Heart right ventricle (tissue), 16 donors: ENCODE measurements around the gene OMP. TPM values are rescaled to one million over a fixed set of nuclear protein-coding genes. Genes with fewer than 3 reads are reported as not detected.

Source experiments
- ATAC-seq, 8 donors: fragments of 200-7000 bp; cut with Tn5 transposase; one replicate each; pipeline ENCODE4 v1.9.1; 2020; ENCODE audit warnings: mild to moderate bottlenecking in 8 of 8, moderate library complexity in 8 of 8, moderate number of reproducible peaks in 1 of 8
- DNase-seq, 2 donors: peaks; one replicate each; pipeline ENCODE4 v3.0.0-alpha.2; 2020
- H3K27ac ChIP-seq, 10 donors: fragments of 200-600 bp; sonication (generic) in 2 of 10; one replicate each; pipeline versions ENCODE4 v1.5.0 to v1.8.0; 2020 to 2022; ENCODE audit warnings: mild to moderate bottlenecking in 3 of 10
- H3K27me3 ChIP-seq, 7 donors: fragments of 200-600 bp; one replicate each; pipeline ENCODE4 v1.8.0; 2021 to 2022; ENCODE audit warnings: mild to moderate bottlenecking in 2 of 7
- H3K36me3 ChIP-seq, 9 donors: fragments of 200-600 bp; sonication (generic) in 1 of 9; one replicate each; pipeline versions ENCODE4 v1.5.0 to v1.8.0; 2020 to 2022; ENCODE audit warnings: mild to moderate bottlenecking in 2 of 9
- H3K4me1 ChIP-seq, 9 donors: fragments of 200-600 bp; sonication (generic) in 1 of 9; one replicate each; pipeline versions ENCODE4 v1.5.0 to v1.8.0; 2020 to 2022; ENCODE audit warnings: mild to moderate bottlenecking in 4 of 9
- H3K4me3 ChIP-seq, 10 donors: fragments of 200-600 bp; sonication (generic) in 2 of 10; one replicate each; pipeline versions ENCODE4 v1.5.0 to v1.8.0; 2020 to 2022; ENCODE audit warnings: mild to moderate bottlenecking in 7 of 10, moderate library complexity in 2 of 10
- H3K9me3 ChIP-seq, 11 donors: fragments of 200-600 bp in 10 of 11; sonication (generic) in 2 of 11; one replicate each; pipeline versions ENCODE4 v1.5.0 to v1.8.0; 2013 to 2022; ENCODE audit warnings: mild to moderate bottlenecking in 2 of 11, control low read depth in 1 of 11, moderate library complexity in 1 of 11
- WGBS, 2 donors: extraction: QIAGEN DNeasy Blood & Tissue Kit; methylation state at CpG; one replicate each; pipeline ENCODE4 v1.1.7; 2013; ENCODE audit warnings: inconsistent platforms in 1 of 2; 5-methylcytosine and 5-hydroxymethylcytosine counted together
- intact Hi-C, 10 donors: fragments of 100-400 bp; cut with DNase I; formaldehyde crosslinking; loops; one replicate each; pipeline versions ENCODE4 v1.11.1 to v1.14.2; 2022
- polyA plus RNA-seq, 2 donors: library from polyadenylated mRNA; stranded (reverse); fragments of 200-250 nt; gene quantifications; one replicate each; pipeline ENCODE4 v1.2.3, GENCODE V29; 2013
- total RNA-seq, 10 donors: library from RNA; stranded (reverse); fragmentation: NEBNext Ultra II Directional in 3 of 10; extraction: Animal tissue kit (Norgen Biotek cat#: 25700) in 3 of 10; gene quantifications; one replicate each; pipeline versions ENCODE4 v1.2.1 to v1.2.4, GENCODE V29; 2021 to 2023
- TF ChIP-seq, protein P1 (sequence below), 9 donors: fragments of 200-600 bp; sonication (generic) in 2 of 9; IDR thresholded peaks; one replicate each; pipeline versions ENCODE4 v1.5.0 to v1.8.0; 2021 to 2022; ENCODE audit warnings: antibody characterized with exemption in 9 of 9, mild to moderate bottlenecking in 5 of 9, moderate library complexity in 1 of 9
- donor health status: Arrhythmogenic right ventricular cardiomyopathy.
- donor health status: ischemic (EF 13 %, LVEDD 7.1; RV severe dilation, severe dysfunction).
- donor health status: healthy with polysubstance abuse.
- donor health status: DM: no; HTN: yes; CAD: no.
- donor health status: DM: no; HTN: no; CAD: no.
- donor health status: ischemic (EF 25% LVEDD 6.9; RV normal size, moderate dysfunction).
- donor health status: ischemic (EF 25% LVEDD 5.7; RV mildly dilated, moderate dysfunction).
- donor health status: healthy.
- donor health status: DM: yes; HTN: yes; CAD: no.
- donor health status: Ischemic cardiomyopathy.
- donor health status: ischemic (EF 35%, LVEDD 5.7; RV mildly dilated, moderate dysfunction).
- donor health status: nonischemic (EF 11% LVEDD 7.7; RV severe dilation, severe dysfunction).
- donor health status: DM: yes; HTN: yes; CAD: no.
- donor health status: PGD.
- donor health status: ischemic (EF 29% LVEDD 5.4; RV normal size, mild dysfunction).
- donor health status: nonischemic (EF 23%, LVEDD 6.1; RV moderate dilation, normal function).

The OMP gene
- total and polyA plus RNA-seq, 12 donors = 0.58 TPM; not detected in 11

- H3K27me3 ChIP-seq = no peaks in the 10 kb centered on the region
- no peak for DNase-seq
- 88 to 90% methylated on average over 7 of the region's 7 CpGs for WGBS, 2 donors
- peaks cover 0 to 6% (median 0%) of the 10 kb centered on the region in 9 donors for H3K36me3 ChIP-seq
- no peak for ATAC-seq
- intact Hi-C loops = no loop called here
- H3K9me3 ChIP-seq = no peaks in the 10 kb centered on the region
- TF ChIP-seq, protein P1, sequence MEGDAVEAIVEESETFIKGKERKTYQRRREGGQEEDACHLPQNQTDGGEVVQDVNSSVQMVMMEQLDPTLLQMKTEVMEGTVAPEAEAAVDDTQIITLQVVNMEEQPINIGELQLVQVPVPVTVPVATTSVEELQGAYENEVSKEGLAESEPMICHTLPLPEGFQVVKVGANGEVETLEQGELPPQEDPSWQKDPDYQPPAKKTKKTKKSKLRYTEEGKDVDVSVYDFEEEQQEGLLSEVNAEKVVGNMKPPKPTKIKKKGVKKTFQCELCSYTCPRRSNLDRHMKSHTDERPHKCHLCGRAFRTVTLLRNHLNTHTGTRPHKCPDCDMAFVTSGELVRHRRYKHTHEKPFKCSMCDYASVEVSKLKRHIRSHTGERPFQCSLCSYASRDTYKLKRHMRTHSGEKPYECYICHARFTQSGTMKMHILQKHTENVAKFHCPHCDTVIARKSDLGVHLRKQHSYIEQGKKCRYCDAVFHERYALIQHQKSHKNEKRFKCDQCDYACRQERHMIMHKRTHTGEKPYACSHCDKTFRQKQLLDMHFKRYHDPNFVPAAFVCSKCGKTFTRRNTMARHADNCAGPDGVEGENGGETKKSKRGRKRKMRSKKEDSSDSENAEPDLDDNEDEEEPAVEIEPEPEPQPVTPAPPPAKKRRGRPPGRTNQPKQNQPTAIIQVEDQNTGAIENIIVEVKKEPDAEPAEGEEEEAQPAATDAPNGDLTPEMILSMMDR (IDR thresholded peaks at IDR 0.05) = no peak
- H3K4me3 ChIP-seq = no peak overlapping the region
- peaks cover 0 to 27% (median 0%) of the 10 kb centered on the region in 9 donors for H3K4me1 ChIP-seq
- no peak overlapping the region for H3K27ac ChIP-seq
Observed at GRCh38 chr11:77106321-77106720, 3.7 kb downstream of the OMP start.

DNA sequence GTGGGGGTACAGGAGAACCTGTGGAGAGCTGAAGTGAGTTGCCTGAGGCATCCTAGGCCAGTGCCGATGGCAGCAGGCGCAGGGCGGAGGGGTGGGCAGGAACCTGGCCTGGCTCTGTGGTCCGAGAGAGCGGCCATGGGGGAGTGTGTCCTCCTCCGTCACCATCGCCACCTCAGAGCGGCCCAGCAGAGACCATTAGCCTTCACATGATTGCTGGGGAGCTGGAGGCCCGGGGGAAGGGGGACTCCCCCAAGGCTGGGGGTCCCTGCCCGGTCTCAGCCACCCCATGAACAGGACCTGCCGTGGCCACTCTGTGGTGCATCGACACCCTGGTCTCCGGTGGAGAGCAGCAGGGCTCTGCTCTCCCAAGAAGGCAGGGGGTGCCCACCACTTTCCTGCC lies 4.1 kb downstream of the OMP start:
- 96 to 98% methylated on average over 13 of the region's 13 CpGs for WGBS, 2 donors
- TF ChIP-seq, protein P1 (IDR thresholded peaks at IDR 0.05) = no peak
- Histone ChIP-seq H3K4me3 (no peak overlapping the region), H3K27ac (no peak overlapping the region), H3K36me3 (peaks cover 0 to 6% (median 0%) of the 10 kb centered on the region in 9 donors), H3K27me3 (no peaks in the 10 kb centered on the region), H3K4me1 (peaks cover 0 to 27% (median 0%) of the 10 kb centered on the region in 9 donors), H3K9me3 (no peaks in the 10 kb centered on the region)
- intact Hi-C loops = no loop called here
- ATAC-seq = no peak
- no peak for DNase-seq

DNA sequence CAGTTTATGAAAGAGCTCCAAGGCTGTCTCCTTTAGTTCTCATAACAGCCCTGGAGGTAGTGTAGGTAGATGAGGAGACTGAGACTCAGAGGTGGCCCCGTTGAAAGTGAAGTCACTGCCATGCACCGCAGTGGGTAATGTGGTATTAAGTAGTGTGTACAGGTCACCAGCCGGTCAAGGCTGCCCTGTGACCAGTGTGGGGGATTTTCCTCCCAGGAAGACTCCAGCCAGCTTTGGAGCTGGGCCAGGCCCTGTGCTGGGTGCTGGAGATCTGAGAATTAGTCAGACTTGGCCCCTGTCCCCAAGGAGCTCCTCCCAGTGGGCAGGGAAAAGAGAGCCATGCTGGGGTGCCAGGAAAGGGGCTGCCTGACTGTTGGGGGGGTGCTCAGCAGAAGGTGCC lies 5.3 kb downstream of the OMP start:
- no peaks in the 10 kb centered on the region for H3K9me3 ChIP-seq
- 60 to 77% methylated on average over 3 of the region's 3 CpGs for WGBS, 2 donors
- H3K4me1 ChIP-seq = peaks cover 0 to 27% (median 0%) of the 10 kb centered on the region in 9 donors
- DNase-seq = no peak
- no peak overlapping the region for H3K4me3 ChIP-seq
- no peak overlapping the region for H3K27ac ChIP-seq
- no peaks in the 10 kb centered on the region for H3K27me3 ChIP-seq
- ATAC-seq = peak in 4 of 8 donors; percentile 5 to 53 (median 28)
- intact Hi-C loops = no loop called here
- TF ChIP-seq, protein P1 (IDR thresholded peaks at IDR 0.05) = no peak
- peaks cover 0 to 5% (median 0%) of the 10 kb centered on the region in 9 donors for H3K36me3 ChIP-seq

DNA sequence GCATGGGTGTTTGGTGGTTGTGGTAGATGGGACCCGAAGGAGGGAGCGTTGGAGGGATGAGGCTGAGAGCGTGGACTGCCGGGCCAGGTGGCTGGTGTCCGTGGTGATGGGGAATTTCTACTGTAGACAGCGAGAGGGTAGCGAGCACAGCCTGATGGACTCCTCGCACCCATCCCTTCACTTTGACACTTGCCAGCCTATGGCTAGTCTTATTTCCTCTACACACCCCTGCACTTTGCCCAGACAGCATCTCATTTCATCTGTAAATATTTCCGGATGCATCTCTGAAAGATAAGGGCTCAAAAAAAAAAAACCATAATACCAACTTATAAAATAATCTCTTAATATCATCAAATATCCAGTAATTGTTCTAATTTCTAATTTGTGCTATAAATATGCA lies 5.8 kb downstream of the OMP start:
- Histone ChIP-seq H3K36me3 (no peaks in the 10 kb centered on the region), H3K4me3 (no peak overlapping the region), H3K4me1 (peaks cover 0 to 27% (median 0%) of the 10 kb centered on the region in 9 donors), H3K27me3 (no peaks in the 10 kb centered on the region), H3K27ac (no peak overlapping the region), H3K9me3 (no peaks in the 10 kb centered on the region)
- WGBS, 2 donors = 91 to 92% methylated on average over 9 of the region's 9 CpGs
- no peak for ATAC-seq
- TF ChIP-seq, protein P1 (IDR thresholded peaks at IDR 0.05) = no peak
- intact Hi-C loops = no loop called here
- no peak for DNase-seq
